Smooth muscle cell (in vitro differentiated cells): ENCODE data around the gene RORC. TPM values are rescaled to one million over a fixed set of nuclear protein-coding genes. Genes with fewer than 3 reads are reported as not detected.

Experiments used
- DNase-seq: peaks from one replicate; lab custom pipeline; 2025; ENCODE audit not compliant: unreplicated experiment; lab: John Stamatoyannopoulos, UW
- H2AFZ ChIP-seq: fragments of 200-600 bp; sonication (generic); 2 replicates; pipeline ENCODE4 v1.6.0; 2016; ENCODE audit warnings: antibody characterized with exemption, low read depth, mild to moderate bottlenecking
- H3F3A ChIP-seq: fragments of 200-600 bp; sonication (generic); 2 replicates; pipeline ENCODE4 v1.6.0; 2017; ENCODE audit warnings: antibody characterized with exemption, low read depth
- H3K27ac ChIP-seq: fragments of 200-600 bp; sonication (generic); 2 replicates; pipeline ENCODE4 v1.5.1; 2016; ENCODE audit warnings: low read depth, mild to moderate bottlenecking
- H3K27me3 ChIP-seq: fragments of 200-600 bp; sonication (generic); 2 replicates; pipeline ENCODE4 v1.6.1; 2016; ENCODE audit warnings: low read depth, mild to moderate bottlenecking
- H3K36me3 ChIP-seq: fragments of 200-600 bp; sonication (generic); 2 replicates; pipeline ENCODE4 v1.5.1; 2016; ENCODE audit warnings: low read depth
- H3K4me1 ChIP-seq: fragments of 200-600 bp; sonication (generic); 2 replicates; pipeline ENCODE4 v1.5.1; 2016; ENCODE audit warnings: low read depth
- H3K4me2 ChIP-seq: fragments of 200-600 bp; sonication (generic); 2 replicates; pipeline ENCODE4 v1.6.0; 2016; ENCODE audit warnings: mild to moderate bottlenecking
- H3K4me3 ChIP-seq: fragments of 200-600 bp; sonication (generic); 2 replicates; pipeline ENCODE4 v1.5.1; 2016; ENCODE audit warnings: mild to moderate bottlenecking
- H3K79me2 ChIP-seq: fragments of 200-600 bp; sonication (generic); 2 replicates; pipeline ENCODE4 v1.6.0; 2016; ENCODE audit warnings: low read depth, mild to moderate bottlenecking
- H3K9ac ChIP-seq: fragments of 200-600 bp; sonication (generic); 2 replicates; pipeline ENCODE4 v1.6.0; 2016; ENCODE audit warnings: low read depth
- H3K9me3 ChIP-seq: fragments of 200-600 bp; sonication (generic); replicated peaks from 2 replicates; pipeline ENCODE4 v1.5.1; 2016; ENCODE audit warnings: low read depth
- H4K20me1 ChIP-seq: fragments of 200-600 bp; sonication (generic); 2 replicates; pipeline ENCODE4 v1.6.0; 2016; ENCODE audit warnings: low read depth
- WGBS: methylation state at CpG from one replicate; pipeline ENCODE4 v1.1.7; 2016; ENCODE audit warnings: low lambda C conversion rate; 5-methylcytosine and 5-hydroxymethylcytosine counted together
- polyA plus RNA-seq: library from polyadenylated mRNA; unstranded; fragments of >200 nt; fragmentation: Nextera tagmentation; extraction: Ambion mirVana; gene quantifications from 2 replicates; pipeline ENCODE4 v1.2.1, GENCODE V29; 2016
- small RNA-seq: library from RNA; depleted of rRNA; stranded (forward); fragments of <200 nt; gene quantifications from one replicate; pipeline ENCODE3, GENCODE V24; 2014
- total RNA-seq: library from RNA; depleted of rRNA; stranded (reverse); fragments of >200 nt; gene quantifications from 2 replicates; pipeline ENCODE4 v1.2.3, GENCODE V29; 2014
- TF ChIP-seq, protein P1 (sequence below): fragments of 200-600 bp; sonication (generic); IDR thresholded peaks from 2 replicates; pipeline ENCODE4 v1.5.1; 2017; ENCODE audit warnings: borderline replicate concordance, mild to moderate bottlenecking, antibody characterized with exemption; ENCODE audit not compliant: insufficient read depth, poor library complexity, severe bottlenecking

Gene RORC
- total and polyA plus RNA-seq, 2 experiments from 2014 or later = not detected

DNA sequence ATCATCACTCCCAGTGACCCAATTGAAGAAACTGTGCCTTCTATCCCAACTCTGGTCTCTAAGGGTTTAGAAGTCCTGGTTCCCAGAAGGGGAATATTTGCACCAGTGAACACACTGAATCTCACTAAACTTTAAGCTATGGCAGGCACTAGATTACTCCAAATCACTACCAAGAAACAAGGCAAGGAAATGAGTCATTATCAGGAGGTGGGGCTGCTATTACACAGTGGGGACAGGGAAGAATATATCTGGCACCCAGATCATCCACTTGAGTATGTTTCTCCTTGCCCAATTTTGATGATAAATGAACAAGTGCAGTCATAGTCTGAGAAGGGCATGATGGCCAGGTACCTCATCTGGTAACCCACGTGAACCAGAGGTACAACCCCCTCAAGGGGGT is 75.3 kb downstream of the RORC start:
- H3K27ac ChIP-seq = no peak overlapping the region
- H3K9ac ChIP-seq = no peak overlapping the region
- WGBS = 76% methylated on average over 1 of the region's 1 CpG
- no peaks in the 10 kb centered on the region for H3K79me2 ChIP-seq
- no peaks in the 10 kb centered on the region for H4K20me1 ChIP-seq
- no peak overlapping the region for H2AFZ ChIP-seq
- no peaks in the 10 kb centered on the region for H3K27me3 ChIP-seq
- TF ChIP-seq, protein P1, sequence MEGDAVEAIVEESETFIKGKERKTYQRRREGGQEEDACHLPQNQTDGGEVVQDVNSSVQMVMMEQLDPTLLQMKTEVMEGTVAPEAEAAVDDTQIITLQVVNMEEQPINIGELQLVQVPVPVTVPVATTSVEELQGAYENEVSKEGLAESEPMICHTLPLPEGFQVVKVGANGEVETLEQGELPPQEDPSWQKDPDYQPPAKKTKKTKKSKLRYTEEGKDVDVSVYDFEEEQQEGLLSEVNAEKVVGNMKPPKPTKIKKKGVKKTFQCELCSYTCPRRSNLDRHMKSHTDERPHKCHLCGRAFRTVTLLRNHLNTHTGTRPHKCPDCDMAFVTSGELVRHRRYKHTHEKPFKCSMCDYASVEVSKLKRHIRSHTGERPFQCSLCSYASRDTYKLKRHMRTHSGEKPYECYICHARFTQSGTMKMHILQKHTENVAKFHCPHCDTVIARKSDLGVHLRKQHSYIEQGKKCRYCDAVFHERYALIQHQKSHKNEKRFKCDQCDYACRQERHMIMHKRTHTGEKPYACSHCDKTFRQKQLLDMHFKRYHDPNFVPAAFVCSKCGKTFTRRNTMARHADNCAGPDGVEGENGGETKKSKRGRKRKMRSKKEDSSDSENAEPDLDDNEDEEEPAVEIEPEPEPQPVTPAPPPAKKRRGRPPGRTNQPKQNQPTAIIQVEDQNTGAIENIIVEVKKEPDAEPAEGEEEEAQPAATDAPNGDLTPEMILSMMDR = no peak
- no peak overlapping the region for H3K4me3 ChIP-seq
- H3F3A ChIP-seq = no peaks in the 10 kb centered on the region
- H3K9me3 ChIP-seq = no peaks in the 10 kb centered on the region
- no peak for DNase-seq
- H3K4me2 ChIP-seq = no peak overlapping the region
- H3K4me1 ChIP-seq = no peaks in the 10 kb centered on the region
- peaks cover 15% of the 10 kb centered on the region for H3K36me3 ChIP-seq

Small RNA genes lying within 50 kb of the gene (small RNA-seq; reads per million reads assigned to genes)
- gene RF00019 = not detected

Other genes starting within 250 kb of the RORC start
- 20.9 and 22.6 TPM in 2 replicates for gene SNX27, start 219.8 kb downstream of the RORC start, total RNA-seq
- gene SNX27, start 219.8 kb downstream of the RORC start, polyA plus RNA-seq = 11.9 and 12.0 TPM in 2 replicates
- gene CELF3, start 115.0 kb downstream of the RORC start, total RNA-seq = not detected in 2 replicates
- not detected in 2 replicates for gene CELF3, start 115.0 kb downstream of the RORC start, polyA plus RNA-seq
- gene RIIAD1, start 110.3 kb downstream of the RORC start, total RNA-seq = not detected in 2 replicates
- gene RIIAD1, start 110.3 kb downstream of the RORC start, polyA plus RNA-seq = not detected in 2 replicates
- 83.8 and 151 TPM in 2 replicates for gene MRPL9, start 68.3 kb downstream of the RORC start, total RNA-seq
- 109 and 110 TPM in 2 replicates for gene MRPL9, start 68.3 kb downstream of the RORC start, polyA plus RNA-seq
- 3.9 and 8.5 TPM in 2 replicates for gene TDRKH, start 41.3 kb downstream of the RORC start, total RNA-seq
- gene TDRKH, start 41.3 kb downstream of the RORC start, polyA plus RNA-seq = 3.9 and 4.7 TPM in 2 replicates
- not detected in 2 replicates for gene LINGO4, start 26.4 kb downstream of the RORC start, total RNA-seq
- gene LINGO4, start 26.4 kb downstream of the RORC start, polyA plus RNA-seq = not detected in 2 replicates
- gene C2CD4D, start 8.0 kb upstream of the RORC start, total RNA-seq = not detected in 2 replicates
- gene C2CD4D, start 8.0 kb upstream of the RORC start, polyA plus RNA-seq = 1.2 TPM in 1 of 2 replicates, not detected in the other
- gene THEM5, start 21.9 kb upstream of the RORC start, total RNA-seq = 0.76 and 2.1 TPM in 2 replicates
- 1.0 and 1.3 TPM in 2 replicates for gene THEM5, start 21.9 kb upstream of the RORC start, polyA plus RNA-seq
- 11.8 and 14.4 TPM in 2 replicates for gene THEM4, start 77.7 kb upstream of the RORC start, total RNA-seq
- 15.9 and 19.0 TPM in 2 replicates for gene THEM4, start 77.7 kb upstream of the RORC start, polyA plus RNA-seq
- gene S100A10, start 162.1 kb upstream of the RORC start, total RNA-seq = 339 and 477 TPM in 2 replicates
- 1,351 and 2,073 TPM in 2 replicates for gene S100A10, start 162.1 kb upstream of the RORC start, polyA plus RNA-seq
- 990 and 1,481 TPM in 2 replicates for gene S100A11, start 205.2 kb upstream of the RORC start, total RNA-seq
- 2,824 and 4,054 TPM in 2 replicates for gene S100A11, start 205.2 kb upstream of the RORC start, polyA plus RNA-seq